OCI-LY1 (cell line): ENCODE results near the gene MZT1.

Experiments
- H2AFZ ChIP-seq: fragments of 200-600 bp; sonication (generic), shearing (Covaris generic); 2 replicates; pipeline ENCODE4 v1.6.0; 2014; ENCODE audit warnings: antibody characterized with exemption, mild to moderate bottlenecking, low read length
- H3F3A ChIP-seq: fragments of 200-600 bp; sonication (generic), shearing (Covaris generic); 2 replicates; pipeline ENCODE4 v1.6.0; 2014; ENCODE audit warnings: mild to moderate bottlenecking, antibody characterized with exemption, low read length, moderate library complexity; ENCODE audit not compliant: insufficient read depth
- H3K27ac ChIP-seq: fragments of 200-600 bp; sonication (generic); 2 replicates; pipeline ENCODE4 v1.5.1; 2014; ENCODE audit warnings: low read length, mixed run types, mild to moderate bottlenecking, low read depth; ENCODE audit not compliant: poor library complexity, severe bottlenecking
- H3K27me3 ChIP-seq: fragments of 200-600 bp; sonication (generic); 2 replicates; pipeline ENCODE4 v1.6.0; 2014; ENCODE audit warnings: antibody characterized with exemption, mild to moderate bottlenecking, low read length, moderate library complexity; ENCODE audit not compliant: insufficient read depth
- H3K36me3 ChIP-seq: fragments of 200-600 bp; sonication (generic); 2 replicates; pipeline ENCODE4 v1.6.1; 2014; ENCODE audit warnings: mild to moderate bottlenecking, antibody characterized with exemption, low read length, moderate library complexity, mixed read lengths; ENCODE audit not compliant: insufficient read depth
- H3K4me1 ChIP-seq: fragments of 200-600 bp; sonication (generic); 2 replicates; pipeline ENCODE4 v1.5.1; 2014; ENCODE audit warnings: mild to moderate bottlenecking, low read length, moderate library complexity; ENCODE audit not compliant: insufficient read depth, severe bottlenecking
- H3K4me2 ChIP-seq: fragments of 200-600 bp; sonication (generic), shearing (Covaris generic); 2 replicates; pipeline ENCODE4 v1.6.1; 2014; ENCODE audit warnings: low read length
- H3K4me3 ChIP-seq: fragments of 200-600 bp; sonication (generic); 2 replicates; pipeline ENCODE4 v1.5.1; 2014; ENCODE audit warnings: low read length, low read depth, mild to moderate bottlenecking, mixed read lengths; ENCODE audit not compliant: poor library complexity, severe bottlenecking
- H3K79me2 ChIP-seq: fragments of 200-600 bp; shearing (Covaris generic); 2 replicates; pipeline ENCODE4 v1.6.1; 2016; ENCODE audit warnings: mixed run types, low read length, mixed read lengths; ENCODE audit not compliant: insufficient read depth
- H3K9ac ChIP-seq: fragments of 200-600 bp; sonication (generic), shearing (Covaris generic); 2 replicates; pipeline ENCODE4 v1.6.1; 2014; ENCODE audit warnings: mild to moderate bottlenecking, low read length, mixed read lengths
- H3K9me2 ChIP-seq: fragments of 200-600 bp; sonication (generic), shearing (Covaris generic); 2 replicates; pipeline ENCODE4 v1.6.1; 2014; ENCODE audit warnings: low read depth, mild to moderate bottlenecking, low read length, mixed read lengths
- H3K9me3 ChIP-seq: fragments of 200-600 bp; shearing (Covaris generic); 2 replicates; pipeline ENCODE4 v1.6.1; 2014; ENCODE audit warnings: low read length, mixed read lengths
- H4K20me1 ChIP-seq: fragments of 200-600 bp; sonication (generic), shearing (Covaris generic); 2 replicates; pipeline ENCODE4 v1.6.0; 2016; ENCODE audit warnings: mild to moderate bottlenecking, low read length; ENCODE audit not compliant: insufficient read depth
- CTCF ChIP-seq: fragments of 200-600 bp; sonication (generic), shearing (Covaris generic); IDR thresholded peaks from 2 replicates; pipeline ENCODE4 v1.5.1; 2017; ENCODE audit warnings: mild to moderate bottlenecking, antibody characterized with exemption, low read length, moderate library complexity, mixed read lengths
- EZH2 ChIP-seq: fragments of 200-600 bp; sonication (generic), shearing (Covaris generic); IDR thresholded peaks from 2 replicates; pipeline ENCODE4 v1.8.0; 2017; ENCODE audit warnings: borderline replicate concordance, mixed run types, mild to moderate bottlenecking, antibody characterized with exemption, low read length, moderate library complexity, mixed read lengths

The MZT1 gene

GRCh38 chr13:72696579-72696978 is 30.9 kb downstream of the MZT1 start:
- H4K20me1 ChIP-seq = no peaks in the 10 kb centered on the region
- TF ChIP-seq CTCF = peak; percentile 46
- no peak for TF ChIP-seq EZH2
- H3K9me3 ChIP-seq = peaks cover 5% of the 10 kb centered on the region; the same call in 1 of the 2 replicates
- no peak overlapping the region for H3K9ac ChIP-seq
- H3K79me2 ChIP-seq = no peaks in the 10 kb centered on the region
- no peaks in the 10 kb centered on the region; the same call in 1 of the 2 replicates for H3K27me3 ChIP-seq
- no peak overlapping the region for H3K27ac ChIP-seq
- no peaks in the 10 kb centered on the region for H3F3A ChIP-seq
- H3K9me2 ChIP-seq = no peaks in the 10 kb centered on the region
- no peak overlapping the region for H3K4me2 ChIP-seq
- no peak overlapping the region for H3K4me3 ChIP-seq
- H3K36me3 ChIP-seq = no peaks in the 10 kb centered on the region
- H3K4me1 ChIP-seq = no peaks in the 10 kb centered on the region
- no peak overlapping the region for H2AFZ ChIP-seq

- Histone ChIP-seq H3K4me1 (no peaks in the 10 kb centered on the region), H3K4me3 (no peak overlapping the region), H4K20me1 (no peaks in the 10 kb centered on the region), H3K9me3 (peaks cover 5% of the 10 kb centered on the region; the same call in 1 of the 2 replicates), H3K27me3 (no peaks in the 10 kb centered on the region; the same call in 1 of the 2 replicates), H3K79me2 (no peaks in the 10 kb centered on the region), H2AFZ (no peak overlapping the region), H3F3A (no peaks in the 10 kb centered on the region), H3K9me2 (no peaks in the 10 kb centered on the region), H3K27ac (no peak overlapping the region), H3K9ac (no peak overlapping the region), H3K4me2 (no peak overlapping the region), H3K36me3 (no peaks in the 10 kb centered on the region)
- no peak for TF ChIP-seq EZH2
- TF ChIP-seq CTCF = no peak
These were observed 33.1 kb downstream of the MZT1 start for GRCh38 chr13:72694314-72694713.

- TF ChIP-seq EZH2 (no peak), CTCF (no peak)
- Histone ChIP-seq H3F3A (no peaks in the 10 kb centered on the region), H3K9me3 (peaks cover 5% of the 10 kb centered on the region; the same call in 1 of the 2 replicates), H3K9me2 (no peaks in the 10 kb centered on the region), H3K9ac (no peak overlapping the region), H3K79me2 (no peaks in the 10 kb centered on the region), H3K4me2 (no peak overlapping the region), H3K4me1 (no peaks in the 10 kb centered on the region), H4K20me1 (no peaks in the 10 kb centered on the region), H3K27me3 (no peaks in the 10 kb centered on the region; the same call in 1 of the 2 replicates), H3K27ac (no peak overlapping the region), H3K4me3 (no peak overlapping the region), H2AFZ (no peak overlapping the region), H3K36me3 (no peaks in the 10 kb centered on the region)
These were observed 33.6 kb downstream of the MZT1 start for GRCh38 chr13:72693832-72694231.
